K562 (cell line): Measurements from ENCODE around the gene LBH. TPM values are rescaled to one million over a fixed set of nuclear protein-coding genes. Genes with fewer than 3 reads are reported as not detected.
A peak's percentile ranks its signal among the peaks of the same experiment; 100 is the strongest.

ENCODE experiments used
- ATAC-seq: fragments of 200-7000 bp; cut with Tn5 transposase; 3 replicates; pipeline ENCODE4 v1.9.1; 2020; ENCODE audit warnings: moderate library complexity
- BruUV-seq: library from RNA; stranded (reverse); fragments of 400-500 nt; replicated peaks from 2 replicates; lab custom pipeline; 2021; lab: Mats Ljungman, UMichigan
- CTCF ChIA-PET: fragments of 300-600 bp; formaldehyde crosslinking; extraction: SDS; loops from one replicate; lab custom pipeline; 2021; ENCODE audit warnings: low intra/inter-chr PET ratio; lab: Yijun Ruan, JAX
- POLR2A ChIA-PET: fragments of 300-600, 350-650 bp; sonication (Branson Sonifier 250); formaldehyde crosslinking; extraction: SDS; loops from one replicate; lab custom pipeline; 2021; ENCODE audit warnings: antibody characterized with exemption, inconsistent platforms; lab: Yijun Ruan, JAX
- DNase-seq, 4 experiments: peaks; one replicate each; pipeline versions ENCODE4 v3.0.0 to v3.0.0-alpha.2; 2011 to 2018; ENCODE audit warnings: low spot score in 3 of 4, mixed read lengths in 3 of 4; ENCODE audit errors: extremely low read depth in 1 of 4
- FAIRE-seq: peaks from 2 replicates; lab custom pipeline; 2011; peaks lifted over from hg19 to GRCh38; lab: Jason Lieb, UNC
- H2AFZ ChIP-seq: 2 replicates; pipeline ENCODE4 v1.6.0; 2011; ENCODE audit warnings: low read depth, low read length, control low read depth, inconsistent platforms
- H3K27ac ChIP-seq: fragments of 200-600 bp; 3 replicates; pipeline ENCODE4 v1.8.0; 2011; ENCODE audit warnings: low read depth, mild to moderate bottlenecking, control low read depth, inconsistent platforms, low read length, moderate library complexity, mixed read lengths; ENCODE audit errors: extremely low read depth
- H3K27me3 ChIP-seq, 2 experiments: fragments of 300-600 bp in 1 of 2; 2 replicates in 1 of 2; 3 replicates in 1 of 2; pipeline versions ENCODE4 v1.6.0 to v1.8.0; 2011; ENCODE audit warnings: inconsistent platforms in 2 of 2, low read length in 2 of 2, mild to moderate bottlenecking in 1 of 2, mixed read lengths in 1 of 2, moderate library complexity in 1 of 2; ENCODE audit not compliant: control insufficient read depth in 2 of 2, insufficient read depth in 2 of 2
- H3K36me3 ChIP-seq: fragments of 300-600 bp; 3 replicates; pipeline ENCODE4 v1.8.0; 2011; ENCODE audit warnings: mild to moderate bottlenecking, low read length, inconsistent platforms; ENCODE audit not compliant: control insufficient read depth, insufficient read depth
- H3K4me1 ChIP-seq, 2 experiments: fragments of 200-600 bp in 1 of 2; replicated peaks in 1 of 2; 2 replicates in 1 of 2; 3 replicates in 1 of 2; pipeline versions ENCODE4 v1.5.1 to v1.8.0; 2011; ENCODE audit warnings: inconsistent platforms in 2 of 2, low read length in 2 of 2, mild to moderate bottlenecking in 1 of 2, mixed read lengths in 1 of 2, moderate library complexity in 1 of 2; ENCODE audit not compliant: control insufficient read depth in 2 of 2, insufficient read depth in 2 of 2
- H3K4me2 ChIP-seq: 2 replicates; pipeline ENCODE4 v1.6.1; 2011; ENCODE audit warnings: low read length, control low read depth, inconsistent platforms, mixed read lengths; ENCODE audit not compliant: insufficient read depth
- H3K4me3 ChIP-seq: fragments of 200-600 bp; sonication (generic), shearing (Covaris generic); 2 replicates; pipeline ENCODE4 v1.5.1; 2016; ENCODE audit warnings: control low read depth, inconsistent platforms
- H3K79me2 ChIP-seq: fragments of 200-600 bp; 3 replicates; pipeline ENCODE4 v1.8.0; 2011; ENCODE audit warnings: low read length, inconsistent platforms; ENCODE audit not compliant: control insufficient read depth, insufficient read depth
- H3K9ac ChIP-seq, 2 experiments: 2 replicates each; pipeline versions ENCODE4 v1.6.0 to v1.6.1; 2011; ENCODE audit warnings: low read depth in 2 of 2, low read length in 2 of 2, control low read depth in 1 of 2, inconsistent platforms in 1 of 2, mild to moderate bottlenecking in 1 of 2, mixed read lengths in 1 of 2; ENCODE audit not compliant: insufficient read depth in 1 of 2
- H3K9me1 ChIP-seq: one replicate; pipeline ENCODE4 v1.6.0; 2011; ENCODE audit warnings: inconsistent platforms, mild to moderate bottlenecking, low read length, moderate library complexity; ENCODE audit not compliant: control insufficient read depth, insufficient read depth
- H3K9me3 ChIP-seq: replicated peaks from 2 replicates; pipeline ENCODE4 v1.5.1; 2011; ENCODE audit warnings: low read depth, low read length, inconsistent platforms; ENCODE audit not compliant: control insufficient read depth, insufficient read depth
- H4K20me1 ChIP-seq: replicated peaks from 2 replicates; pipeline ENCODE4 v1.6.1; 2011; ENCODE audit warnings: low read length, inconsistent platforms, mixed read lengths; ENCODE audit not compliant: control insufficient read depth, insufficient read depth
- ARHGAP35 ChIP-seq: fragments of 450-650 bp; IDR thresholded peaks from 2 replicates; pipeline ENCODE4 v1.6.1; 2018; ENCODE audit not compliant: partially characterized antibody
- ARID1B ChIP-seq: fragments of 450-650 bp; IDR thresholded peaks from 2 replicates; pipeline ENCODE4 v1.6.1; 2016; ENCODE audit warnings: antibody characterized with exemption, mild to moderate bottlenecking, inconsistent platforms
- CBX3 ChIP-seq, 2 experiments: IDR thresholded peaks; 1 replicate in 1 of 2; 2 replicates in 1 of 2; pipeline ENCODE4 v1.6.1; 2012; ENCODE audit warnings: inconsistent platforms in 2 of 2, low read length in 2 of 2, borderline replicate concordance in 1 of 2, control low read depth in 1 of 2
- CHD4 ChIP-seq: fragments of 200-600 bp; sonication (generic); IDR thresholded peaks from 3 replicates; pipeline ENCODE4 v1.6.1; 2012; ENCODE audit warnings: low read depth, mild to moderate bottlenecking, mixed read lengths, low read length, inconsistent platforms; ENCODE audit not compliant: insufficient read depth, insufficient replicate concordance, poor library complexity, severe bottlenecking
- CREM ChIP-seq: IDR thresholded peaks from 2 replicates; pipeline ENCODE4 v1.6.1; 2014; ENCODE audit warnings: antibody characterized with exemption, low read depth
- CTBP1 ChIP-seq: fragments of 450-650 bp; IDR thresholded peaks from 2 replicates; pipeline ENCODE4 v1.6.1; 2016; ENCODE audit warnings: borderline replicate concordance
- GATA2 ChIP-seq: sonication (generic); formaldehyde crosslinking; IDR thresholded peaks from 2 replicates; pipeline ENCODE4 v1.4.0; 2020; ENCODE audit warnings: mild to moderate bottlenecking, missing genetic modification reagents
- KDM1A ChIP-seq, 2 experiments: fragments of 450-650 bp; IDR thresholded peaks; 2 replicates each; pipeline ENCODE4 v1.6.1; 2016; ENCODE audit warnings: mild to moderate bottlenecking in 2 of 2
- MAFK ChIP-seq: IDR thresholded peaks from 2 replicates; pipeline ENCODE4 v1.6.1; 2011; ENCODE audit warnings: low read length, improper control_type of control experiment
- NR2C1 ChIP-seq, 2 experiments: fragments of 450-650 bp; IDR thresholded peaks; 2 replicates each; pipeline ENCODE4 v1.6.1; 2017; ENCODE audit warnings: mild to moderate bottlenecking in 2 of 2, antibody characterized with exemption in 1 of 2, inconsistent platforms in 1 of 2, missing compliant biosample characterization in 1 of 2, missing genetic modification characterization in 1 of 2
- PCBP2 ChIP-seq: fragments of 200-400 bp; formaldehyde crosslinking; IDR thresholded peaks from 2 replicates; pipeline ENCODE4 v1.6.1; 2018; ENCODE audit warnings: low read length, low read depth, mild to moderate bottlenecking, moderate library complexity; ENCODE audit not compliant: poor library complexity, severe bottlenecking
- SMARCA5 ChIP-seq: fragments of 450-650 bp; IDR thresholded peaks from 2 replicates; pipeline ENCODE4 v1.6.1; 2016
- TAL1 ChIP-seq: fragments of 450-650 bp; IDR thresholded peaks from 2 replicates; pipeline ENCODE4 v1.6.1; 2016; ENCODE audit warnings: mild to moderate bottlenecking
- TCF15 ChIP-seq: fragments of 250-450 bp; sonication (Bioruptor Pico); IDR thresholded peaks from 2 replicates; pipeline ENCODE4 v1.8.0; 2022; ENCODE audit warnings: moderate library complexity, mild to moderate bottlenecking, inconsistent platforms
- TCF7 ChIP-seq: sonication (generic); IDR thresholded peaks from 2 replicates; pipeline ENCODE4 v1.6.1; 2016; ENCODE audit warnings: antibody characterized with exemption, borderline replicate concordance
- TRIM25 ChIP-seq: fragments of 450-650 bp; IDR thresholded peaks from 2 replicates; pipeline ENCODE4 v1.7.0; 2016; ENCODE audit warnings: borderline replicate concordance
- ZFP36 ChIP-seq: fragments of 150-350 bp; IDR thresholded peaks from 2 replicates; pipeline ENCODE4 v1.6.1; 2018; ENCODE audit warnings: low read length, low read depth; ENCODE audit not compliant: partially characterized antibody
- WGBS: fragments of 100-300 bp; shearing (Covaris generic); methylation state at CpG from one replicate; pipeline ENCODE4 v1.1.6; 2016; ENCODE audit warnings: low coverage, mixed read lengths; ENCODE audit not compliant: insufficient coverage; ENCODE audit errors: missing lambda C conversion rate; 5-methylcytosine and 5-hydroxymethylcytosine counted together
- in situ Hi-C: fragments of 300-500 bp; cut with MboI; formaldehyde crosslinking; loops from 4 replicates; pipeline ENCODE4 v1.15.0; 2018; ENCODE audit warnings: inconsistent platforms, mixed read lengths
- intact Hi-C: fragments of 100-400 bp; cut with micrococcal nuclease; formaldehyde crosslinking; loops from 2 replicates; pipeline ENCODE4 v1.14.2; 2022
- polyA plus RNA-seq, 8 experiments: library from polyadenylated mRNA; depleted of rRNA in 4 of 8; stranded (reverse) in 5 of 8; unstranded in 3 of 8; fragments of >200 nt; fragmentation: Nextera tagmentation in 2 of 8; fragmentation: Illumina TruSeq in 1 of 8; extraction: Ambion mirVana in 2 of 8; extraction: Trizol in 1 of 8; gene quantifications; 2 replicates each; pipeline versions ENCODE4 v1.2.1 to v1.2.3, GENCODE V29; 2011 to 2014; ENCODE audit warnings: inconsistent platforms in 1 of 8, missing spikeins in 1 of 8
- total RNA-seq, 7 experiments: library from RNA; depleted of rRNA in 6 of 7; stranded (reverse); fragments of >200 nt in 6 of 7; fragmentation: Illumina TruSeq in 2 of 7; extraction: Trizol in 2 of 7; gene quantifications; 2 replicates each; pipeline versions ENCODE4 v1.2.1 to v1.2.3, GENCODE V29; 2011 to 2021; ENCODE audit warnings: low replicate concordance in 1 of 7
- TF ChIP-seq, protein P1 (sequence below): sonication (generic); formaldehyde crosslinking; IDR thresholded peaks from 2 replicates; pipeline ENCODE4 v1.8.1; 2022; ENCODE audit warnings: missing genetic modification reagents

The LBH gene
- total and polyA plus RNA-seq, 9 of the 15 experiments (the other 6 are each of a cell fraction or from before 2014, with no cell fraction given): 3.1 to 13.4 (median 7.4) TPM

DNA sequence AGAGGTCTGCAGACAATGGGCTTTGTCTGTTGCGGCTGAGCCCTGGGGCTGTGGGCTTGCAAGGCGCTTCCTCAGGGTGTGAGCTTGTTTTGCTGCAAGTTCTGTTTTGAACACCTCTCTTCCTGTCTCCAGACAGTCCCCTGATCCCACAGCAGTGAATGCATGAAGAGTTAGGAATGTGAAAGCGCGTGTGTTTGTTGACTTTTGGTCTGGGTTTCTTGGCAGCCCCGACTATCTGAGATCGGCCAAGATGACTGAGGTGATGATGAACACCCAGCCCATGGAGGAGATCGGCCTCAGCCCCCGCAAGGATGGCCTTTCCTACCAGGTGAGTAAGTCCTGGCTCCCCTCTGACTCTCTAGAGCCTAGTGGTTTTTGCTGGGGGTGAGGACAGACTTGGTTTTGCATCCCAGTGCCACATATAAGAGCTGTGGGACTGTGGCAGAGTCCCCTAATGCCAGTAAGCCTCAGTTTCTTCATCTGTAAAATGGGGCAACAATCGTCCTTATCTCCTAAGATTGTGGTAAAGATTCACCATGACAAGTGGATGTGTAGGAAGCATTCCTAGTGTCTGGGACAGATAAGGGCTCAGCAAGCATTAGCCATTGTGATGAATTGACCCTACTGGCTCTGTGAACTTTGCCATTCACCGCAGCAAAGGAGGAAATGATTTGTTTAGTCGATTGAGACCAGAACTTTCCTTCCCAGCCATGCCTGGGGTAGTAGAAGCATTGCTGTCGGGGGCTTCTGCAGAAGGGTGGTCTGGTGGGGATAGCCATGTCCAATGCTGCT, 3.0 kb downstream of the LBH start:
- Histone ChIP-seq H3K9ac (peak overlapping the region in 1 of 2 experiments; percentile 39; a peak in 1 of 4 replicates), H3K4me1 (peaks cover 27 to 38% of the 10 kb centered on the region in 2 experiments), H2AFZ (no peak overlapping the region), H3K9me1 (no peaks in the 10 kb centered on the region), H3K9me3 (no peaks in the 10 kb centered on the region), H4K20me1 (peaks cover 12% of the 10 kb centered on the region; the same call in 1 of the 2 replicates), H3K27me3 (no peaks in the 10 kb centered on the region), H3K4me3 (no peak overlapping the region), H3K27ac (no peak overlapping the region), H3K4me2 (no peak overlapping the region; the same call in 1 of the 2 replicates), H3K36me3 (peaks cover 7% of the 10 kb centered on the region; the same call in 2 of the 3 replicates), H3K79me2 (peaks cover 10% of the 10 kb centered on the region)
- POLR2A ChIA-PET: interaction anchor here (0.8 to 1.4 kb wide), 5 partner anchors 11 to 454 kb away, joined by 3 to 6 read pairs (median 3); no protein-coding TSS in a partner anchor
- no TSS peak for BruUV-seq
- WGBS: 34% methylated on average over 12 of the region's 12 CpGs
- intact Hi-C loops: loop anchor here (10.0 kb wide), 1 partner anchor 210 kb away; the partner anchor contains the start of gene LCLAT1
- CTCF ChIA-PET: no interaction called here
- ATAC-seq (no peak), FAIRE-seq (peak; percentile 46), DNase-seq (no peak)
- in situ Hi-C loops: no loop called here
- TF ChIP-seq CTBP1 (0 out of 2 replicates have a peak, but pooled peaks have one; percentile 17), TCF15 (CRISPR knock-in tag) (no peak), TRIM25 (no peak), GATA2 (CRISPR knock-in tag) (peak; percentile 59), CBX3 (IDR thresholded peaks at IDR 0.05; ENCODE audit: borderline replicate concordance in 1 of 2, low read length in 2 of 2) (0 out of 3 replicates have a peak, but pooled peaks of 1 of the 2 experiments have one; percentile 45), CHD4 (peak; percentile 64), SMARCA5 (peak; percentile 70; the same call in 1 of the 2 replicates), MAFK (no peak), TCF7 (no peak), NR2C1 (IDR thresholded peaks at IDR 0.05) (no peak), NR2C1 (tag; IDR thresholded peaks at IDR 0.05) (0 out of 2 replicates have a peak, but pooled peaks have one; percentile 30), ZFP36 (no peak), ARHGAP35 (no peak), KDM1A (IDR thresholded peaks at IDR 0.05) (peak; percentile 89 to 93), TAL1 (peak; percentile 24; the same call in 1 of the 2 replicates), ARID1B (peak; percentile 49), CREM (0 out of 2 replicates have a peak, but pooled peaks have one; percentile 6), PCBP2 (no peak)
- TF ChIP-seq, protein P1, sequence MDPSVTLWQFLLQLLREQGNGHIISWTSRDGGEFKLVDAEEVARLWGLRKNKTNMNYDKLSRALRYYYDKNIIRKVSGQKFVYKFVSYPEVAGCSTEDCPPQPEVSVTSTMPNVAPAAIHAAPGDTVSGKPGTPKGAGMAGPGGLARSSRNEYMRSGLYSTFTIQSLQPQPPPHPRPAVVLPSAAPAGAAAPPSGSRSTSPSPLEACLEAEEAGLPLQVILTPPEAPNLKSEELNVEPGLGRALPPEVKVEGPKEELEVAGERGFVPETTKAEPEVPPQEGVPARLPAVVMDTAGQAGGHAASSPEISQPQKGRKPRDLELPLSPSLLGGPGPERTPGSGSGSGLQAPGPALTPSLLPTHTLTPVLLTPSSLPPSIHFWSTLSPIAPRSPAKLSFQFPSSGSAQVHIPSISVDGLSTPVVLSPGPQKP (CRISPR knock-in tag): no peak
